HepG2 (cell line): ENCODE results near the gene ATG7. TPM values are rescaled to one million over a fixed set of nuclear protein-coding genes. Genes with fewer than 3 reads are reported as not detected.

Source experiments
- ATAC-seq: fragments of 200-7000 bp; cut with Tn5 transposase; 3 replicates; pipeline ENCODE4 v1.9.1; 2020; ENCODE audit warnings: mild to moderate bottlenecking, moderate library complexity
- BruUV-seq: library from RNA; stranded (reverse); fragments of 400-500 nt; replicated peaks from 2 replicates; lab custom pipeline; 2021; lab: Mats Ljungman, UMichigan
- CTCF ChIA-PET: fragments of 300-600 bp; formaldehyde crosslinking; extraction: SDS; loops from one replicate; lab custom pipeline; 2021; ENCODE audit warnings: low total read pairs, inconsistent platforms, low intra/inter-chr PET ratio; lab: Yijun Ruan, JAX
- POLR2A ChIA-PET: fragments of 350-600 bp; sonication (Branson Sonifier 250); formaldehyde crosslinking; loops from one replicate; lab custom pipeline; 2020; ENCODE audit warnings: antibody characterized with exemption, inconsistent platforms; lab: Yijun Ruan, JAX
- DNase-seq: peaks from one replicate; pipeline ENCODE4 v3.0.0-alpha.2; 2015; ENCODE audit warnings: low spot score
- FAIRE-seq: peaks from 3 replicates; lab custom pipeline; 2011; peaks lifted over from hg19 to GRCh38; lab: Jason Lieb, UNC
- H2AFZ ChIP-seq: one replicate; pipeline ENCODE4 v1.6.1; 2011; ENCODE audit warnings: low read length, inconsistent platforms
- H3K27ac ChIP-seq: fragments of 300-600 bp; 3 replicates; pipeline ENCODE4 v1.8.0; 2011; ENCODE audit warnings: mixed run types, mild to moderate bottlenecking, mixed read lengths, low read length, inconsistent platforms; ENCODE audit not compliant: insufficient read depth; ENCODE audit errors: extremely low read length
- H3K27me3 ChIP-seq, 2 experiments: fragments of 200-600 bp in 1 of 2; 2 replicates in 1 of 2; 3 replicates in 1 of 2; pipeline versions ENCODE4 v1.6.0 to v1.8.0; 2011; ENCODE audit warnings: low read length in 2 of 2, mild to moderate bottlenecking in 2 of 2, moderate library complexity in 2 of 2, inconsistent platforms in 1 of 2; ENCODE audit not compliant: insufficient read depth in 2 of 2, control insufficient read depth in 1 of 2
- H3K36me3 ChIP-seq, 2 experiments: fragments of 200-600 bp in 1 of 2; replicated peaks in 1 of 2; 2 replicates in 1 of 2; 3 replicates in 1 of 2; pipeline versions ENCODE4 v1.5.1 to v1.8.0; 2011; ENCODE audit warnings: low read length in 2 of 2, inconsistent platforms in 1 of 2; ENCODE audit not compliant: insufficient read depth in 2 of 2, control insufficient read depth in 1 of 2
- H3K4me1 ChIP-seq: 2 replicates; pipeline ENCODE4 v1.5.1; 2012; ENCODE audit warnings: low read length, inconsistent platforms; ENCODE audit not compliant: insufficient read depth
- H3K4me2 ChIP-seq: 2 replicates; pipeline ENCODE4 v1.6.0; 2011; ENCODE audit warnings: low read depth, low read length, inconsistent platforms
- H3K4me3 ChIP-seq, 3 experiments: fragments of 200-600 bp in 1 of 3; sonication (generic), shearing (Covaris generic) in 1 of 3; replicated peaks in 1 of 3; 2 replicates each; pipeline ENCODE4 v1.5.1; 2011 to 2016; ENCODE audit warnings: low read length in 3 of 3, inconsistent platforms in 2 of 3, low read depth in 2 of 3, mild to moderate bottlenecking in 2 of 3, control low read depth in 1 of 3, mixed read lengths in 1 of 3; ENCODE audit not compliant: insufficient read depth in 1 of 3
- H3K79me2 ChIP-seq: one replicate; pipeline ENCODE4 v1.6.1; 2011; ENCODE audit warnings: low read length, inconsistent platforms; ENCODE audit not compliant: insufficient read depth
- H3K9ac ChIP-seq: 2 replicates; pipeline ENCODE4 v1.6.0; 2011; ENCODE audit warnings: mild to moderate bottlenecking, low read depth, low read length, inconsistent platforms; ENCODE audit not compliant: insufficient read depth
- H3K9me3 ChIP-seq: 2 replicates; pipeline ENCODE4 v1.5.1; 2012; ENCODE audit warnings: mild to moderate bottlenecking, low read length
- H4K20me1 ChIP-seq: 2 replicates; pipeline ENCODE4 v1.6.0; 2011; ENCODE audit warnings: inconsistent platforms, mild to moderate bottlenecking, low read length, moderate library complexity; ENCODE audit not compliant: insufficient read depth
- CEBPZ ChIP-seq: IDR thresholded peaks from 2 replicates; pipeline ENCODE4 v1.6.1; 2012; ENCODE audit warnings: low read length, improper control_type of control experiment
- DBP ChIP-seq: sonication (generic); formaldehyde crosslinking; IDR thresholded peaks from 2 replicates; pipeline ENCODE4 v1.4.0; 2020; ENCODE audit warnings: missing genetic modification reagents; ENCODE audit errors: not compliant biosample characterization
- SIN3A ChIP-seq: IDR thresholded peaks from 2 replicates; pipeline ENCODE4 v1.6.1; 2011; ENCODE audit warnings: low read depth, mild to moderate bottlenecking, control low read depth, low read length, borderline replicate concordance
- YEATS4 ChIP-seq: sonication (generic); formaldehyde crosslinking; IDR thresholded peaks from 2 replicates; pipeline ENCODE4 v1.4.0; 2020; ENCODE audit warnings: missing genetic modification reagents, borderline replicate concordance
- ZNF660 ChIP-seq: sonication (generic); formaldehyde crosslinking; IDR thresholded peaks from 2 replicates; pipeline ENCODE4 v1.5.1; 2020; ENCODE audit warnings: mild to moderate bottlenecking, low read depth, missing genetic modification reagents, borderline replicate concordance
- ZNF883 ChIP-seq: sonication (generic); formaldehyde crosslinking; IDR thresholded peaks from 2 replicates; pipeline ENCODE4 v1.5.1; 2020; ENCODE audit warnings: mild to moderate bottlenecking, missing genetic modification reagents; ENCODE audit errors: not compliant biosample characterization
- in situ Hi-C: cut with HindIII; loops from 2 replicates; pipeline ENCODE4 v1.10.0; 2017; ENCODE audit warnings: low pct_unique_long_range_greater_than_20kb; ENCODE audit not compliant: extremely low pct_ligation_motif_present
- intact Hi-C: fragments of 100-400 bp; cut with micrococcal nuclease; formaldehyde crosslinking; loops from one replicate; pipeline ENCODE4 v1.10.0; 2022; ENCODE audit not compliant: unreplicated experiment
- polyA plus RNA-seq, 8 experiments: library from polyadenylated mRNA; depleted of rRNA in 3 of 8; stranded (reverse) in 7 of 8; unstranded in 1 of 8; fragments of >200 nt; fragmentation: Illumina TruSeq in 4 of 8; extraction: Trizol in 4 of 8; gene quantifications; 2 replicates each; pipeline versions ENCODE4 v1.2.1 to v1.2.3, GENCODE V29; 2011 to 2016; ENCODE audit warnings: low read depth in 4 of 8, missing spikeins in 1 of 8, mixed read lengths in 1 of 8; ENCODE audit not compliant: insufficient read depth in 1 of 8
- total RNA-seq, 5 experiments: library from RNA; depleted of rRNA; stranded (reverse); fragments of >200 nt; fragmentation: Illumina TruSeq; extraction: Trizol; gene quantifications; 2 replicates each; pipeline ENCODE4 v1.2.3, GENCODE V29; 2016; ENCODE audit warnings: low read depth in 1 of 5

ATG7 gene
- total and polyA plus RNA-seq, 2 of the 13 experiments (the other 11 are each of a cell fraction or from before 2014, with no cell fraction given), result 7.8 to 22.1 TPM

GRCh38 chr3:11410564-11410963 is 138.4 kb downstream of the ATG7 start (continued):
- TF ChIP-seq CEBPZ (no peak), SIN3A (no peak)
- TF ChIP-seq, all 625 proteins: peak for 0

- H3K27me3 ChIP-seq, result no peaks in the 10 kb centered on the region
- in situ Hi-C loops, result no loop called here
- H3K27ac ChIP-seq, result no peak overlapping the region
- no peak overlapping the region for H3K4me2 ChIP-seq
- no peak for TF ChIP-seq ZNF883 (CRISPR knock-in tag)
- no peak for TF ChIP-seq DBP (CRISPR knock-in tag)
- no peak for TF ChIP-seq ZNF660
- TF ChIP-seq YEATS4, result no peak
- no TSS peak for BruUV-seq
- no peak overlapping the region for H2AFZ ChIP-seq
- FAIRE-seq, result no peak
- peaks cover 21% of the 10 kb centered on the region for H3K9me3 ChIP-seq
- DNase-seq, result no peak
- ChIA-PET CTCF (no interaction called here), POLR2A (no interaction called here)
- ATAC-seq, result no peak
- H4K20me1 ChIP-seq, result no peaks in the 10 kb centered on the region
- no peaks in the 10 kb centered on the region for H3K36me3 ChIP-seq
- no peaks in the 10 kb centered on the region for H3K79me2 ChIP-seq
- no peak overlapping the region for H3K4me3 ChIP-seq
- H3K9ac ChIP-seq, result no peak overlapping the region
- no peaks in the 10 kb centered on the region for H3K4me1 ChIP-seq
- intact Hi-C loops, result no loop called here
These were observed 139.8 kb downstream of the ATG7 start for GRCh38 chr3:11411956-11412355.
